Heart right ventricle (tissue), 16 donors: ENCODE data around the gene PCDH15. TPM values are rescaled to one million over a fixed set of nuclear protein-coding genes. Genes with fewer than 3 reads are reported as not detected.

Experiments
- ATAC-seq, 8 donors: fragments of 200-7000 bp; cut with Tn5 transposase; one replicate each; pipeline ENCODE4 v1.9.1; 2020; ENCODE audit warnings: mild to moderate bottlenecking in 8 of 8, moderate library complexity in 8 of 8, moderate number of reproducible peaks in 1 of 8
- DNase-seq, 2 donors: peaks; one replicate each; pipeline ENCODE4 v3.0.0-alpha.2; 2020
- H3K27ac ChIP-seq, 10 donors: fragments of 200-600 bp; sonication (generic) in 2 of 10; one replicate each; pipeline versions ENCODE4 v1.5.0 to v1.8.0; 2020 to 2022; ENCODE audit warnings: mild to moderate bottlenecking in 3 of 10
- H3K27me3 ChIP-seq, 7 donors: fragments of 200-600 bp; one replicate each; pipeline ENCODE4 v1.8.0; 2021 to 2022; ENCODE audit warnings: mild to moderate bottlenecking in 2 of 7
- H3K36me3 ChIP-seq, 9 donors: fragments of 200-600 bp; sonication (generic) in 1 of 9; one replicate each; pipeline versions ENCODE4 v1.5.0 to v1.8.0; 2020 to 2022; ENCODE audit warnings: mild to moderate bottlenecking in 2 of 9
- H3K4me1 ChIP-seq, 9 donors: fragments of 200-600 bp; sonication (generic) in 1 of 9; one replicate each; pipeline versions ENCODE4 v1.5.0 to v1.8.0; 2020 to 2022; ENCODE audit warnings: mild to moderate bottlenecking in 4 of 9
- H3K4me3 ChIP-seq, 10 donors: fragments of 200-600 bp; sonication (generic) in 2 of 10; one replicate each; pipeline versions ENCODE4 v1.5.0 to v1.8.0; 2020 to 2022; ENCODE audit warnings: mild to moderate bottlenecking in 7 of 10, moderate library complexity in 2 of 10
- H3K9me3 ChIP-seq, 11 donors: fragments of 200-600 bp in 10 of 11; sonication (generic) in 2 of 11; one replicate each; pipeline versions ENCODE4 v1.5.0 to v1.8.0; 2013 to 2022; ENCODE audit warnings: mild to moderate bottlenecking in 2 of 11, control low read depth in 1 of 11, moderate library complexity in 1 of 11
- WGBS, 2 donors: extraction: QIAGEN DNeasy Blood & Tissue Kit; methylation state at CpG; one replicate each; pipeline ENCODE4 v1.1.7; 2013; ENCODE audit warnings: inconsistent platforms in 1 of 2; 5-methylcytosine and 5-hydroxymethylcytosine counted together
- intact Hi-C, 10 donors: fragments of 100-400 bp; cut with DNase I; formaldehyde crosslinking; loops; one replicate each; pipeline versions ENCODE4 v1.11.1 to v1.14.2; 2022
- polyA plus RNA-seq, 2 donors: library from polyadenylated mRNA; stranded (reverse); fragments of 200-250 nt; gene quantifications; one replicate each; pipeline ENCODE4 v1.2.3, GENCODE V29; 2013
- total RNA-seq, 10 donors: library from RNA; stranded (reverse); fragmentation: NEBNext Ultra II Directional in 3 of 10; extraction: Animal tissue kit (Norgen Biotek cat#: 25700) in 3 of 10; gene quantifications; one replicate each; pipeline versions ENCODE4 v1.2.1 to v1.2.4, GENCODE V29; 2021 to 2023
- TF ChIP-seq, protein P1 (sequence below), 9 donors: fragments of 200-600 bp; sonication (generic) in 2 of 9; IDR thresholded peaks; one replicate each; pipeline versions ENCODE4 v1.5.0 to v1.8.0; 2021 to 2022; ENCODE audit warnings: antibody characterized with exemption in 9 of 9, mild to moderate bottlenecking in 5 of 9, moderate library complexity in 1 of 9
- donor health status: Arrhythmogenic right ventricular cardiomyopathy.
- donor health status: ischemic (EF 13 %, LVEDD 7.1; RV severe dilation, severe dysfunction).
- donor health status: healthy with polysubstance abuse.
- donor health status: DM: no; HTN: yes; CAD: no.
- donor health status: DM: no; HTN: no; CAD: no.
- donor health status: ischemic (EF 25% LVEDD 6.9; RV normal size, moderate dysfunction).
- donor health status: ischemic (EF 25% LVEDD 5.7; RV mildly dilated, moderate dysfunction).
- donor health status: healthy.
- donor health status: DM: yes; HTN: yes; CAD: no.
- donor health status: Ischemic cardiomyopathy.
- donor health status: ischemic (EF 35%, LVEDD 5.7; RV mildly dilated, moderate dysfunction).
- donor health status: nonischemic (EF 11% LVEDD 7.7; RV severe dilation, severe dysfunction).
- donor health status: DM: yes; HTN: yes; CAD: no.
- donor health status: PGD.
- donor health status: ischemic (EF 29% LVEDD 5.4; RV normal size, mild dysfunction).
- donor health status: nonischemic (EF 23%, LVEDD 6.1; RV moderate dilation, normal function).

Gene PCDH15
- total and polyA plus RNA-seq, 12 donors: 0.05 to 1.00 (median 0.34) TPM

DNA sequence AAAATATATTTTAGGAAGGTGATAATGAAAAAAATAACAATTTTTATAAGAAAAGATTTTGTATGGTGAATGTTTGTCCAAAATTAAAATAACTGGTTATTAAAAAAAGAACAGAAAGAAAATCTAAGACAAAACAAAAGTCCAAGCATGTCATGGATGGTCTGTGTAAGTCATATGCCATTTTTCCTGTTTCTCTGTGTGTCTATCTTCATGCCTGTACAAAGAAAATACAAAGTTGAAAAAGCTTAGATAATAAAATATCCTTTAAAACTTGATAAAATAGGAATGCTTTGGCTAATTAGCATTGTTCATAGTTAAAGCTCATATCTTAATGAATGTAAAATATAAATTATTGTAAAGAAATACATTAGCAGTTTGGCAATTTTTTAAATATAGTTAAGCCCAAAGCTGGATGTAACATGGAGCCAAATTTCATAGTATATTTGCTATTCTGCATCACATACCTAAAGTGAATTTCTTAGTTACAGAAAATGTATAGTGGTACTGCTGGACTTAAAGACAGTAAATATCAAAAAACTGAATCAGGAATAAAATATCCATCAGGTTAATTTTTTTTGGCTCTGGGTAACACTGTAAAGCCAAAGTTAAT lies 661.1 kb downstream of the PCDH15 start:
- no peaks in the 10 kb centered on the region for H3K4me1 ChIP-seq
- ATAC-seq (no peak), DNase-seq (no peak)
- no peak overlapping the region for H3K4me3 ChIP-seq
- no peak overlapping the region for H3K27ac ChIP-seq
- intact Hi-C loops: no loop called here
- H3K27me3 ChIP-seq: no peaks in the 10 kb centered on the region
- TF ChIP-seq, protein P1, sequence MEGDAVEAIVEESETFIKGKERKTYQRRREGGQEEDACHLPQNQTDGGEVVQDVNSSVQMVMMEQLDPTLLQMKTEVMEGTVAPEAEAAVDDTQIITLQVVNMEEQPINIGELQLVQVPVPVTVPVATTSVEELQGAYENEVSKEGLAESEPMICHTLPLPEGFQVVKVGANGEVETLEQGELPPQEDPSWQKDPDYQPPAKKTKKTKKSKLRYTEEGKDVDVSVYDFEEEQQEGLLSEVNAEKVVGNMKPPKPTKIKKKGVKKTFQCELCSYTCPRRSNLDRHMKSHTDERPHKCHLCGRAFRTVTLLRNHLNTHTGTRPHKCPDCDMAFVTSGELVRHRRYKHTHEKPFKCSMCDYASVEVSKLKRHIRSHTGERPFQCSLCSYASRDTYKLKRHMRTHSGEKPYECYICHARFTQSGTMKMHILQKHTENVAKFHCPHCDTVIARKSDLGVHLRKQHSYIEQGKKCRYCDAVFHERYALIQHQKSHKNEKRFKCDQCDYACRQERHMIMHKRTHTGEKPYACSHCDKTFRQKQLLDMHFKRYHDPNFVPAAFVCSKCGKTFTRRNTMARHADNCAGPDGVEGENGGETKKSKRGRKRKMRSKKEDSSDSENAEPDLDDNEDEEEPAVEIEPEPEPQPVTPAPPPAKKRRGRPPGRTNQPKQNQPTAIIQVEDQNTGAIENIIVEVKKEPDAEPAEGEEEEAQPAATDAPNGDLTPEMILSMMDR (IDR thresholded peaks at IDR 0.05): no peak
- H3K9me3 ChIP-seq: peaks cover 0 to 42% (median 0%) of the 10 kb centered on the region in 11 donors
- H3K36me3 ChIP-seq: no peaks in the 10 kb centered on the region

DNA sequence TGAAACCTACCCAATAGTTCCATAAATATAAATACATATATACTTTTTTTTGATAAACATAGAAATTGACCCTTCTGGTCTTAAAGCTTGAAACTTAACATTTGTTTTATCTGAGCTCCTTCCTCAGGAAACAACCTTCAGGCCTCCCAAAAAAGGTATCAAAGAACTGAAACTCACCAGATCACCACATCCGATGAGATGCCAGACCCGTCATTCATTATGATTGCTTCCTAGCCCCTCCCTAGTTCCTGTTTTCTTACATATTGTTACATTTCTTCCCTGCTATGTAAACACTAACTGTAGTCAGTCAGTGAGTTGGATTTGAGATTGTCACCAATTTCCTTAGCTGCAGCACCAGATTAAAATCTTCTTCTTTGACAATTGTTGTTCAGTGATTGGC lies 663.6 kb downstream of the PCDH15 start:
- WGBS, 2 donors: 68 to 78% methylated on average over 2 of the region's 2 CpGs
- no peak for DNase-seq
- no peaks in the 10 kb centered on the region for H3K4me1 ChIP-seq
- peaks cover 0 to 42% (median 0%) of the 10 kb centered on the region in 11 donors for H3K9me3 ChIP-seq
- H3K27me3 ChIP-seq: no peaks in the 10 kb centered on the region
- no peaks in the 10 kb centered on the region for H3K36me3 ChIP-seq
- H3K27ac ChIP-seq: no peak overlapping the region
- no peak overlapping the region for H3K4me3 ChIP-seq
- TF ChIP-seq, protein P1 (IDR thresholded peaks at IDR 0.05): no peak
- no peak for ATAC-seq
- intact Hi-C loops: no loop called here

DNA sequence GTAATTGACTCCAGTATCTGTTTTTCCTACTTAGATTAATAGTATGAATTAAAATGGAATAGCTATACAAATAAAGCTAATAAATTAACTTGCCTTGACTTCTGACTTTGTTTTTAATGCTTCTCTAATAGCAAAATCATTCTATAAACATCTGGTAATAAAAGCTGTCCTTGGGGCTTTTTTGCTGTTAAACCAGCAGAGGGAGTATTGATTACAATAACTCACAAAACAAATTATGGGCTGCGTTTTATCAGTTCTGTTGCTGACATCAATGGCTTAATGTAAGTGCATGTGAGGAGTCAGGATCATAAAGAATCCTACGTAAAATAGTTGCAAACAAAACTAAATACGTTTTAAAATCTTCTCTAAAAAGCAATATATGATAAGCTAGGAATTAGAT lies 667.8 kb downstream of the PCDH15 start:
- 28 to 36% methylated on average over 3 of the region's 3 CpGs for WGBS, 2 donors
- H3K36me3 ChIP-seq: no peaks in the 10 kb centered on the region
- peaks cover 0 to 8% (median 0%) of the 10 kb centered on the region in 11 donors for H3K9me3 ChIP-seq
- ATAC-seq: no peak
- TF ChIP-seq, protein P1 (IDR thresholded peaks at IDR 0.05): peak in 6 of 9 donors; percentile 10 to 24 (median 20)
- no peaks in the 10 kb centered on the region for H3K4me1 ChIP-seq
- no peak for DNase-seq
- intact Hi-C loops: no loop called here
- H3K27ac ChIP-seq: no peak overlapping the region
- H3K27me3 ChIP-seq: no peaks in the 10 kb centered on the region
- H3K4me3 ChIP-seq: no peak overlapping the region

DNA sequence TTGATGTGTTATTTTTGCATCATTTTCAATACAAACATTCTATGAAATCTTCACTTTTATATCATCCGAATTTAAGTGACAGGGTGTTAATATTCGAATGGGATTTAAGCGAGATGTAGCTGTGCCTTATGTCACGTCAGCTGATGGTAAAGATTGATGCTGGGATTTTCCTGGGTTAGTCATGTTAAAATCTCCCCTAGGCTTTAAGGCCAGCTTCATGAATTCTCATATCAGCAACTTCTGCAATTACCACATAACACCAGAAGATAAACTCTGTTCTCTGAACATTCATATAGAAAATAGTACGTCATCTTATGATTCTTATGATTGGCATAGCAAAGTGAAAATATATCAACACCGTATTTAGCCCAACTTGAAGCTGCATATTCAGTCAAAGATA lies 669.2 kb downstream of the PCDH15 start:
- Histone ChIP-seq H3K36me3 (no peaks in the 10 kb centered on the region), H3K9me3 (no peaks in the 10 kb centered on the region), H3K27me3 (no peaks in the 10 kb centered on the region), H3K27ac (no peak overlapping the region), H3K4me1 (no peaks in the 10 kb centered on the region), H3K4me3 (no peak overlapping the region)
- TF ChIP-seq, protein P1 (IDR thresholded peaks at IDR 0.05): no peak
- no peak for ATAC-seq
- WGBS, 2 donors: 39 to 40% methylated on average over 6 of the region's 6 CpGs
- intact Hi-C loops: no loop called here
- no peak for DNase-seq
